Measurements from ENCODE around the gene MFSD12.
"Not testable (repeated sequence)": the region's sequence is repeated elsewhere in the genome, so short reads cannot be mapped to it uniquely, and the experiment has no call there.

The MFSD12 gene

DNA sequence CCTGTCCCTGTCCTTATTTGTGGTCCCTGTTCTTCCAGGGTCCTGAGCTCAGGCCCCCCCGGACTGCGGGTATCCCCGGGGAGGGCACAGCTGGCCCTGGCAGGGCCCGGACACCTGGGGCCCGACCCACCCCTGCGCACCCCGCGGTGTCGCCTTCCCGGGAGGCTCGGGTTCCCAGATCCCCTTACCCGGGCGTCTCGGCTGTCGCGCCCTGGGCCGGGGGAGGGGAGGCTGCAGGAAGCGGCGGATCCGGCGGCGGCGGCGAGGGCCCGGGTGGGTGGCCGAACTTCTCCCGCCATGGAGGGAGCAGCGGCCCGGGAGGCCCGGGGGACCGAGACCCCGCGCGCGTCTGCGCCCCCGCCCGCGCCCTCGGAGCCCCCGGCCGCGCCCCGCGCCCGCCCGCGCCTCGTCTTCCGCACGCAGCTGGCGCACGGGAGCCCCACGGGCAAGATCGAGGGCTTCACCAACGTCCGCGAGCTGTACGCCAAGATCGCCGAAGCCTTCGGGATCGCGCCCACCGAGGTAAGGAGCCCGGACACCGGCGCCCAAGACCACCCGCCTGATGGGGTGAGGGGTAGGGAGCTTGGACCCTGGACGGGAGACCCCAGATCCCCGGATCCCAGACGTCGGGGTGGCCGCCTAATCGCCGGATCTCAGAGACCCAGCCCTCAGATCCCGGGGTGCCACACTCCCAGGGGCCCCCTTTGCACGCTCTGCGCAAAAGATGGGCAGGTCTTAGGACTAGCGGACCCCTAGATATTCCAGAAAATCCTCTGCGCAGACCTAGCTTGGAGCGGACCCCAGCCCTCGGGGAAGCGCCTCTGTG, 28.1 kb upstream of the MFSD12 start, which contains the start of gene GIPC3:
TSS of gene GIPC3 (plus strand) at position 178 of the 826 bp plus-strand sequence. CDS start at position 298, 120 bp downstream.
- TF ChIP-seq, protein P1, sequence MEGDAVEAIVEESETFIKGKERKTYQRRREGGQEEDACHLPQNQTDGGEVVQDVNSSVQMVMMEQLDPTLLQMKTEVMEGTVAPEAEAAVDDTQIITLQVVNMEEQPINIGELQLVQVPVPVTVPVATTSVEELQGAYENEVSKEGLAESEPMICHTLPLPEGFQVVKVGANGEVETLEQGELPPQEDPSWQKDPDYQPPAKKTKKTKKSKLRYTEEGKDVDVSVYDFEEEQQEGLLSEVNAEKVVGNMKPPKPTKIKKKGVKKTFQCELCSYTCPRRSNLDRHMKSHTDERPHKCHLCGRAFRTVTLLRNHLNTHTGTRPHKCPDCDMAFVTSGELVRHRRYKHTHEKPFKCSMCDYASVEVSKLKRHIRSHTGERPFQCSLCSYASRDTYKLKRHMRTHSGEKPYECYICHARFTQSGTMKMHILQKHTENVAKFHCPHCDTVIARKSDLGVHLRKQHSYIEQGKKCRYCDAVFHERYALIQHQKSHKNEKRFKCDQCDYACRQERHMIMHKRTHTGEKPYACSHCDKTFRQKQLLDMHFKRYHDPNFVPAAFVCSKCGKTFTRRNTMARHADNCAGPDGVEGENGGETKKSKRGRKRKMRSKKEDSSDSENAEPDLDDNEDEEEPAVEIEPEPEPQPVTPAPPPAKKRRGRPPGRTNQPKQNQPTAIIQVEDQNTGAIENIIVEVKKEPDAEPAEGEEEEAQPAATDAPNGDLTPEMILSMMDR (IDR thresholded peaks at IDR 0.05; ENCODE audit: control insufficient read depth, extremely low read depth, insufficient read depth), result no peak
- H3K4me3 ChIP-seq (ENCODE audit: low read depth, low read length), result no peak within 1 kb of the TSS
- no peak for DNase-seq (ENCODE audit: low read depth)

DNA sequence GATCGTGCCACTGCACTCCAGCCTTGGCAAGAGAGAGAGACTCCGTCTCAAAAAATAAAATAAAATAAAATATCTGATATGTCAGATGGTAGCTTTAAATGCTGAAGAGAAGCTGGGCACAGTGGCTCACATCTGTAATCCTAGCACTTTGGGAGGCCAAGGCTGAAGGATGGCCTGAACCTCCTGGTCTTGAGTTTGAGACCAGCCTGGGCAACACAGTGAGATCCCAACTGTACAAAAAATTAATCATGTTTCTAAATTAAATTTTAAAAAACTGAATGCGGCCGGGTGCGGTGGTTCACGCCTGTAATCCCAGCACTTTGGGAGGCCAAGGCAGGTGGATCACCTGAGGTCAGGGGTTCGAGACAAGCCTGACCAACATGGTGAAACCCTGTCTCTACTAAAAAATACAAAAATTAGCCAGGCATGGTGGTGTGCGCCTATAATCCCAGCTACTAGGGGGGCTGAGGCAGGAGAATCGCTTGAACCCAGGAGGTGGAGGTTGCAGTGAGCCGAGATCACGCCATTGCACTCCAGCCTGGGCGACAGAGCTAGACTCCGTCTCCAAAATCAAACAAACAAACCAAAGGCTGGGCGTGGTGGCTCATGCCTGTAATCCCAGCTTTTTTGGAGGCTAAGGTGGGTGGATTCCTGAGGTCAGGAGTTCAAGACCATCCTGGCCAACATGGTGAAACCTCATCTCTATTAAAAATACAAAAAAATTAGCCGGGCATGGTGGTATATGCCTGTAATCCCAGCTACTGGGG, 26.8 kb upstream of the MFSD12 start:
- DNase-seq (ENCODE audit: low read depth); H3K4me3 ChIP-seq (ENCODE audit: low read depth, low read length): not testable (repeated sequence)

DNA sequence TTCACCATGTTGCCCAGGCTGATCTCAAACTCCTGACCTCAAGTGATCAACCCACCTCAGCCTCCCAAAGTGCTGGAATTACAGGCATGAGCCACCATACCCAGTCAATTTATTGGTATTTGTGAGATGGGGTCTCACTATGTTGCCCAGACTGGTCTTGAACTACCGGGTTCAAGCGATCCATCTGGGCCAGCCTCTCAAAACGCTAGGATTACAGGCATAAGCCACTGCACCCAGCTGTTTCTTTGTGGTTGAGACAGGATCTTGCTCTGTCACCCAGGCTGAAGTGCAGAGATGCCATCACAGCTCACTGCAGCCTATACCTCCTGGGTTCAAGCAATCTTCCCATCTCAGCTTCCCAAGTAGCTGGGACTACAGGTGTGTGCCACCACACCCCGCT, 24.4 kb upstream of the MFSD12 start:
- H3K4me3 ChIP-seq (ENCODE audit: low read depth, low read length); DNase-seq (ENCODE audit: low read depth): not testable (repeated sequence)

DNA sequence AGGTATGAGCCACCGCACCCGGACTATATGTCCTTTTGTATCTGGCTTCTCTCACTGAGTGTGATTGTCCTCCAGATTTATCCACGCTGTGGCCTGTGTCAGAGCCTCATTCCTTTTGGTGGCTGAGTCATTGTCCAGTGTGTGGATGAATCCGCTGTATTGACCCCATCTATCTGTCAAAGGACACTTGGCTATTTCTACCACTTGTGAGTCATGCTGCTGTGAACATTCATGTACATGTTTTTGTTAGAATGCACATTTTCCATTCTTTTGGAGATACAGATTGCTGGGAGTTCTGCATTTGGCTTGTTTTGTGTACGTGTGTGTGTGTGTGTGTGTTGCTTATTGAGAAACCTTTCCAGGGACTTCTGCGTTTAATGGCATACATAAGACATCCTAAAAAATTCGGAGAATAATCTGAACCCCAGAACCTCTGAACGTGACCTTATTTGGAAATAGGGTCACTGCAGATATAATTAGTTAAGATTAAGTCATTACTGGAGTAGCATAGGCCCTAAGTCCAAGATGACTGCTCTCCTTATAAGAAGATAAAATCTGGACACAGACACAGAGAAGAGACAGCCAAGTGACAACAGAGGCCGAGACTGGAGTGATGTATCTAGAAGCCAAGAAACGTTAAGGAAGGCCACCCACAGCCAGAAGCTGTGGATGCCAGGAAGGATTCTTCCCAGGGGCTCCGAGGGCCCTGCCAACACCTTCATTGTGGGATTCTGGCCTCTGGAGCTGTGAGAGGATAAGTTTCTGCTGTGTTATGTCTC, 23.0 kb upstream of the MFSD12 start:
- H3K4me3 ChIP-seq (ENCODE audit: low read depth, low read length), result no peak overlapping the region
- TF ChIP-seq, protein P1 (IDR thresholded peaks at IDR 0.05; ENCODE audit: control insufficient read depth, extremely low read depth, insufficient read depth), result no peak
- DNase-seq (ENCODE audit: low read depth), result no peak

DNA sequence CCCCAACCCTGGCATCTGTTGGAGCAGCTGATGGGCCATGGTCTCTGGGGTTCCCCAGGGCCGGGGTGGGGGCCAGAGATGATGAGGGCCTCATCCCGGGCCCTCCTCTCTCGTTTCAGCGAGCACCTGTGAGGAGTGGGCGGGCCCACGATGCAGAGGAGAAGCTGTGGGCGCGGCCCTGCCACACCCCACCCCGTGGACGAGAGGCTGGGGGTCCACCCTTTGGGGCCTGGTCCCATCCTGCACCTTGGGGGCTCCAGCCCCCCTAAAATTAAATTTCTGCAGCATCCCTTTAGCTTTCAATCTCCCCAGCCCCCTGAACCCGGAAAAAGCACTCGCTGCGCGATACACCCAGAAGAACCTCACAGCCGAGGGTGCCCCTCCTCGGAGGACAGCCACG, 21.0 kb upstream of the MFSD12 start:
- TF ChIP-seq, protein P1 (IDR thresholded peaks at IDR 0.05; ENCODE audit: control insufficient read depth, extremely low read depth, insufficient read depth), result no peak
- DNase-seq (ENCODE audit: low read depth), result no peak
- H3K4me3 ChIP-seq (ENCODE audit: low read depth, low read length), result no peak overlapping the region

DNA sequence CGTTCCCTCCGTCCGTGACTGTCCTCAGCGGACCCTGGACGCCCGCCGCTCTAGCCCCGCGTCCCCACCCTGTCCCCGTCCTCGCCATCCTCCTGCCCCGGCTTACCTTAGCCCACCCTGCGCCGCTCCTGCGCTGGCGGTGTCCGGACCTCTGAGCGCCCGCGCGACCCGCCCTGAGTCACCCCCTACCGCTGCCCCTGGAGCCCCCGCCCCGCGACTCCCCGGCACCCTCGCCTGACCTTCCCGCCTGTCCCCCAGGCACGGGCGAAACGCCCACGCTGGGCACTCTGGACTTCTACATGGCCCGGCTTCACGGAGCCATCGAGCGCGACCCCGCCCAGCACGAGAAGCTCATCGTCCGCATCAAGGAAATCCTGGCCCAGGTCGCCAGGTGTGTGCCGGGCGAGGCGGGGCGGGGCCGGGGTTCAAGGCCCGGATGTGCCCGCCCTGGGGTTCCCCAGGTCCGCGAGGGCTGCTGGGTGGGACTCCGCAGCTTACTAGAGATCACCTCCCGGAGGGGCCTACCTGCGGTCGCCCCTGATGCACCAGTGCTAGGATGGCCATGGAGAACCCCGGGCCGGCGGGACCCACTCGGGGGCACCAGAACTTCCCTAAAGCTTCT, 20.4 kb upstream of the MFSD12 start:
- no peak for DNase-seq (ENCODE audit: low read depth)
- H3K4me3 ChIP-seq (ENCODE audit: low read depth, low read length), result no peak overlapping the region
- TF ChIP-seq, protein P1 (IDR thresholded peaks at IDR 0.05; ENCODE audit: control insufficient read depth, extremely low read depth, insufficient read depth), result no peak

DNA sequence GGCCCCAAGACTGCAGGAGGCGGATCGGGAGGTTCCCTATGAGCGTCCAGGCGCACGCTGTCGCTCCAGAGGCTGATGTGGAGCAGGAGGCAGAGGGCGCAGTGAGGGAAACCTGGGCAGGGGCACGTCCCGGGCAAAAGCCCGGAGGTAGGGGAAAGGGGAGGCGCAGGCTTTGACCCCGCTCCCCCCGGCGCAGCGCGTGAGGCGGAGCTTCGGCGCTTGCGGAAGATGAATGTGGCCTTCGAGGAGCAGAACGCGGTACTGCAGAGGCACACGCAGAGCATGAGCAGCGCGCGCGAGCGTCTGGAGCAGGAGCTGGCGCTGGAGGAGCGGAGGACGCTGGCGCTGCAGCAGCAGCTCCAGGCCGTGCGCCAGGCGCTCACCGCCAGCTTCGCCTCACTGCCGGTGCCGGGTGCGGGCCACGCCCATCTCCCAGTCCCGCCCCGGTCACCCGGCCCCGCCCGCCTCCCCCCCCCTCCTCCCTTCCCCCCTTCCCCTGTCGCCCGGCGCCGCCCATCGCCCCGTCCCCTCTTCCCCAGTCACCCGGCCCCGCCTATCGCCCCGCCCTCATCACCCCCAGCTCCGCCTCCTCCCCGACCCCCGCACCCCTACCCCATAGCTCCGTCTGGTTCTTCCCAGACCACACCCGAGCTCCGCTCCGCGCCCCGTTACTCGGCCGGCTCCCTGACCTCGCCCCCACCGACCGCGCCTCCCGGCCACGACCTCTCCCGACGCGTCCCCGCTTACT, 19.5 kb upstream of the MFSD12 start:
- TF ChIP-seq, protein P1 (IDR thresholded peaks at IDR 0.05; ENCODE audit: control insufficient read depth, extremely low read depth, insufficient read depth), result no peak
- H3K4me3 ChIP-seq (ENCODE audit: low read depth, low read length), result no peak overlapping the region
- DNase-seq (ENCODE audit: low read depth), result no peak

Measured in LNCaP clone FGC (cell line).